ENCODE results near the gene PDGFRB. TPM values are rescaled to one million over a fixed set of nuclear protein-coding genes. Genes with fewer than 3 reads are reported as not detected.

Gene PDGFRB
- total RNA-seq, 1 experiment from 2014 or later: 9.4 TPM

- DNase-seq (ENCODE audit: low read depth): no peak
Observed at GRCh38 chr5:150163035-150163434, 7.4 kb upstream of the PDGFRB start.

- no peak for DNase-seq (ENCODE audit: low read depth)
Observed at GRCh38 chr5:150162142-150162513, 6.5 kb upstream of the PDGFRB start.

- DNase-seq (ENCODE audit: low read depth): peak; percentile 89
Observed at GRCh38 chr5:150161242-150162141, 5.8 kb upstream of the PDGFRB start.

- DNase-seq (ENCODE audit: low read depth): no peak
Observed at GRCh38 chr5:150160448-150161081, 4.9 kb upstream of the PDGFRB start.

GRCh38 chr5:150159741-150160179 is 4.1 kb upstream of the PDGFRB start:
- peak; percentile 66 for DNase-seq (ENCODE audit: low read depth)

GRCh38 chr5:150159031-150159430 is 3.4 kb upstream of the PDGFRB start:
- no peak for DNase-seq (ENCODE audit: low read depth)

- no peak for DNase-seq (ENCODE audit: low read depth)
Observed at GRCh38 chr5:150158170-150158949, 2.7 kb upstream of the PDGFRB start.

GRCh38 chr5:150157168-150157567 is 1.5 kb upstream of the PDGFRB start:
- DNase-seq (ENCODE audit: low read depth): no peak

- no peak for DNase-seq (ENCODE audit: low read depth)
Observed at GRCh38 chr5:150156540-150156939, 895 bp upstream of the PDGFRB start.

GRCh38 chr5:150156027-150156368 is 353 bp upstream of the PDGFRB start:
- no peak for DNase-seq (ENCODE audit: low read depth)

- DNase-seq (ENCODE audit: low read depth): no peak
Observed at GRCh38 chr5:150154618-150155128, 972 bp downstream of the PDGFRB start.

- DNase-seq (ENCODE audit: low read depth): no peak
Observed at GRCh38 chr5:150153957-150154617, 1.6 kb downstream of the PDGFRB start.

- DNase-seq (ENCODE audit: low read depth): no peak
Observed at GRCh38 chr5:150153483-150153882, 2.2 kb downstream of the PDGFRB start.

GRCh38 chr5:150152636-150153462 is 2.8 kb downstream of the PDGFRB start:
- DNase-seq (ENCODE audit: low read depth): no peak

GRCh38 chr5:150149618-150150017 is 6.0 kb downstream of the PDGFRB start:
- no peak for DNase-seq (ENCODE audit: low read depth)

GRCh38 chr5:150148117-150148927 is 7.3 kb downstream of the PDGFRB start:
- DNase-seq (ENCODE audit: low read depth): peak; percentile 63

GRCh38 chr5:150147670-150148069 is 8.0 kb downstream of the PDGFRB start:
- no peak for DNase-seq (ENCODE audit: low read depth)

GRCh38 chr5:150146862-150147601 is 8.6 kb downstream of the PDGFRB start:
- DNase-seq (ENCODE audit: low read depth): no peak

- no peak for DNase-seq (ENCODE audit: low read depth)
Observed at GRCh38 chr5:150146235-150146634, 9.4 kb downstream of the PDGFRB start.
